H1 (cell line): ENCODE data around the gene CALY.

Experiments used
- CTCF ChIP-seq, 3 experiments: IDR thresholded peaks; 1 replicate in 2 of 3; 2 replicates in 1 of 3; pipeline versions ENCODE4 v1.5.1 to v1.6.1; 2011; ENCODE audit warnings: low read length in 3 of 3, mild to moderate bottlenecking in 3 of 3, inconsistent platforms in 2 of 3, low read depth in 1 of 3, moderate library complexity in 1 of 3; ENCODE audit not compliant: insufficient read depth in 1 of 3; ENCODE audit errors: control extremely low read depth in 1 of 3
- EP300 ChIP-seq, 2 experiments: IDR thresholded peaks; 1 replicate in 1 of 2; 2 replicates in 1 of 2; pipeline ENCODE4 v1.6.1; 2011 to 2012; ENCODE audit warnings: low read depth in 2 of 2, low read length in 2 of 2, mild to moderate bottlenecking in 2 of 2, borderline replicate concordance in 1 of 2, inconsistent platforms in 1 of 2, moderate library complexity in 1 of 2
- EZH2 ChIP-seq: fragments of 200-600 bp; sonication (generic); IDR thresholded peaks from 2 replicates; pipeline ENCODE4 v1.7.1; 2012; ENCODE audit warnings: low read depth, mild to moderate bottlenecking, moderate library complexity, low read length, inconsistent platforms; ENCODE audit not compliant: severe bottlenecking
- GABPA ChIP-seq: IDR thresholded peaks from 2 replicates; pipeline ENCODE4 v1.6.1; 2011; ENCODE audit warnings: mild to moderate bottlenecking, low read length, moderate library complexity, borderline replicate concordance; ENCODE audit not compliant: insufficient read depth
- POLR2A ChIP-seq, 2 experiments: IDR thresholded peaks; 1 replicate in 1 of 2; 2 replicates in 1 of 2; pipeline ENCODE4 v1.6.1; 2011; ENCODE audit warnings: low read depth in 2 of 2, low read length in 2 of 2, mild to moderate bottlenecking in 2 of 2; ENCODE audit errors: control extremely low read depth in 1 of 2
- RAD21 ChIP-seq, 2 experiments: IDR thresholded peaks in 1 of 2; conservative IDR thresholded peaks in 1 of 2; 2 replicates each; pipeline ENCODE4 v1.6.1; 2011; ENCODE audit warnings: low read depth in 2 of 2, low read length in 2 of 2, improper control_type of control experiment in 1 of 2, inconsistent platforms in 1 of 2, mild to moderate bottlenecking in 1 of 2, moderate library complexity in 1 of 2
- RXRA ChIP-seq: IDR thresholded peaks from 2 replicates; pipeline ENCODE4 v1.6.1; 2011; ENCODE audit warnings: low read depth, mild to moderate bottlenecking, low read length, moderate library complexity; ENCODE audit not compliant: insufficient read depth
- SRF ChIP-seq: IDR thresholded peaks from 2 replicates; pipeline ENCODE4 v1.6.1; 2011; ENCODE audit warnings: mild to moderate bottlenecking, low read depth, low read length, moderate library complexity

DNA sequence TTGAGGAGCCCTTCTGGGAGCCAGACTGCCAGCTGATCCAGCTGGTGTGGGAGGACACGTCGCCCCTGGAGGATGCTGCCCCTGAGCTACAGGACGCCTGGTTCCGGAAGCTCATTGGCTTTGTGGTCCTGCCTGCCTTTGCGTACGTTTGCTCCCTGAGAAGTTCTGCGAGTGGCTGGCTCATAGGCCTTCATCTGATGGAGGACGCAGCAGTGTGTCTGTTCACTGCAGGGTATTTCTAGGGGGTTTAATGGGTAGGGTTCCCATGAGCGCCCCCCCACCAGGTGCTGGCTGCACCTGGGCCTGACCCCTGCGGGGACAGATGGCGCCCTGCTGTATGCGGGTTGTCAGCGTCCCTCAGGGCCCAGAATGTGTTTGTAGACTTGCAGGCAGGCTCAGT is 47.4 kb upstream of the CALY start:
- no peak for TF ChIP-seq POLR2A (IDR thresholded peaks at IDR 0.05; ENCODE audit: control extremely low read depth in 1 of 2, low read depth in 2 of 2, low read length in 2 of 2)
- TF ChIP-seq GABPA, result no peak
- no peak for TF ChIP-seq CTCF (IDR thresholded peaks at IDR 0.05; ENCODE audit: control extremely low read depth in 1 of 3, insufficient read depth in 1 of 3, low read depth in 1 of 3, low read length in 3 of 3)
- TF ChIP-seq EZH2, result no peak
- no peak for TF ChIP-seq RAD21 (IDR thresholded peaks at IDR 0.05 in 1 of 2, conservative IDR thresholded peaks at IDR 0.05 in 1 of 2; ENCODE audit: low read depth in 2 of 2, low read length in 2 of 2)
- TF ChIP-seq EP300 (IDR thresholded peaks at IDR 0.05; ENCODE audit: borderline replicate concordance in 1 of 2, low read depth in 2 of 2, low read length in 2 of 2), result no peak
- TF ChIP-seq SRF, result no peak
- TF ChIP-seq RXRA, result no peak
